GM12878 (cell line): ENCODE data around the gene POLR3A.

Experiments used
- POLR2AphosphoS5 ChIP-seq: IDR thresholded peaks from 2 replicates; pipeline ENCODE4 v1.6.1; 2011; ENCODE audit warnings: mild to moderate bottlenecking, low read length, inconsistent platforms
- RBBP5 ChIP-seq: fragments of 200-600 bp; sonication (generic); conservative IDR thresholded peaks from 2 replicates; pipeline ENCODE4 v1.6.1; 2016
- SMC3 ChIP-seq: IDR thresholded peaks from 2 replicates; pipeline ENCODE4 v1.6.1; 2011; ENCODE audit warnings: low read length, improper control_type of control experiment, borderline replicate concordance
- SRF ChIP-seq, 2 experiments: IDR thresholded peaks; 2 replicates each; pipeline ENCODE4 v1.6.1; 2011; ENCODE audit warnings: low read depth in 2 of 2, low read length in 2 of 2, mild to moderate bottlenecking in 1 of 2, moderate library complexity in 1 of 2
- ZZZ3 ChIP-seq: IDR thresholded peaks from 2 replicates; pipeline ENCODE4 v1.6.1; 2011; ENCODE audit warnings: low read depth; ENCODE audit not compliant: control insufficient read depth, insufficient read length
- TF ChIP-seq, protein P1 (sequence below), 3 experiments: IDR thresholded peaks in 2 of 3; conservative IDR thresholded peaks in 1 of 3; 2 replicates each; pipeline ENCODE4 v1.5.1; 2011; ENCODE audit warnings: low read depth in 3 of 3, low read length in 3 of 3, mild to moderate bottlenecking in 3 of 3, control low read depth in 2 of 3, moderate library complexity in 2 of 3, inconsistent platforms in 1 of 3, mixed read lengths in 1 of 3; ENCODE audit not compliant: control insufficient read depth in 2 of 3, insufficient read depth in 1 of 3; ENCODE audit errors: extremely low read depth in 1 of 3
- TF ChIP-seq, protein P2 (sequence below): fragments of 150-350 bp; IDR thresholded peaks from 2 replicates; pipeline ENCODE4 v1.6.1; 2016; ENCODE audit warnings: low read depth, low read length

DNA sequence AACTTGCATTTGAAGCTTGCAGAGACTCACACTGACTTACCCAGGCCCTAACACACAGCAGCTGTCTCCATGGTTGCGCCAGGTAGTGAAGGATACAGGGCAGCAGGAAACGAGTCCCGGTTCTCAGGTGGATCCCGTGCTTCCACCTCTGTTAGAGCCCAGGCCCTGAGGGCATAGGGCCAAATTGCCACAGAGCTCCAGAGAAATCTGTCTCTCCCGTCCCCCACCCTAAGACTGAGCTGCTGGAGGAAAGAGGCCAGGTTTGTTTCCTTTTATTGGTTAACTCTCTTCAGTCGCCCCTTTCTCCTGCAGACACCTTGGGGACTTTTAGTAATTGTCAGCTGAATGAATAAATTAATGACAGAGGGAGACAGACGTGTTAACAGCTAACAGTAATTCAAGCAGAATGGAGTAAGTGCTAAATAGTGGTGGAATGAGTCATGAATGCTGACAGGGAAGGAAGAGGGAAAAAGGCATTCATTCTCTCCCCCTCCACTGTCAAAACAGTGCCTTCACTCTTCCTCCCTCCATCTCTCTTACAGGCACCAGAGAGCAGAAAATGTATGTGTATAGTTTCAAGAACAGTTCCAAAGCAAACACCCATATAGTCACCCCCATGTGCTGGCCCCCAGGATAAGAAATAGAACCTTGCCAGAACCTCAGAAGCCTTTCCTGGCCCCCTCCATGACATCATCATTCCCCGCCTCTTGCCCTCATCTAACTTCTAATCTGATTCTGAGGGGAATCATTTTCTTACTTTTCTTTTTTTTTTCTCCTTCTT lies 86.0 kb downstream of the POLR3A start:
- no peak for TF ChIP-seq ZZZ3
- no peak for TF ChIP-seq SRF (IDR thresholded peaks at IDR 0.05; ENCODE audit: low read depth in 2 of 2, low read length in 2 of 2)
- TF ChIP-seq, protein P1, sequence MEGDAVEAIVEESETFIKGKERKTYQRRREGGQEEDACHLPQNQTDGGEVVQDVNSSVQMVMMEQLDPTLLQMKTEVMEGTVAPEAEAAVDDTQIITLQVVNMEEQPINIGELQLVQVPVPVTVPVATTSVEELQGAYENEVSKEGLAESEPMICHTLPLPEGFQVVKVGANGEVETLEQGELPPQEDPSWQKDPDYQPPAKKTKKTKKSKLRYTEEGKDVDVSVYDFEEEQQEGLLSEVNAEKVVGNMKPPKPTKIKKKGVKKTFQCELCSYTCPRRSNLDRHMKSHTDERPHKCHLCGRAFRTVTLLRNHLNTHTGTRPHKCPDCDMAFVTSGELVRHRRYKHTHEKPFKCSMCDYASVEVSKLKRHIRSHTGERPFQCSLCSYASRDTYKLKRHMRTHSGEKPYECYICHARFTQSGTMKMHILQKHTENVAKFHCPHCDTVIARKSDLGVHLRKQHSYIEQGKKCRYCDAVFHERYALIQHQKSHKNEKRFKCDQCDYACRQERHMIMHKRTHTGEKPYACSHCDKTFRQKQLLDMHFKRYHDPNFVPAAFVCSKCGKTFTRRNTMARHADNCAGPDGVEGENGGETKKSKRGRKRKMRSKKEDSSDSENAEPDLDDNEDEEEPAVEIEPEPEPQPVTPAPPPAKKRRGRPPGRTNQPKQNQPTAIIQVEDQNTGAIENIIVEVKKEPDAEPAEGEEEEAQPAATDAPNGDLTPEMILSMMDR (IDR thresholded peaks at IDR 0.05 in 2 of 3, conservative IDR thresholded peaks at IDR 0.05 in 1 of 3; ENCODE audit: control insufficient read depth in 2 of 3, extremely low read depth in 1 of 3, insufficient read depth in 1 of 3, low read depth in 3 of 3, low read length in 3 of 3) = no peak
- no peak for TF ChIP-seq RBBP5
- TF ChIP-seq POLR2AphosphoS5 = no peak
- TF ChIP-seq, protein P2, sequence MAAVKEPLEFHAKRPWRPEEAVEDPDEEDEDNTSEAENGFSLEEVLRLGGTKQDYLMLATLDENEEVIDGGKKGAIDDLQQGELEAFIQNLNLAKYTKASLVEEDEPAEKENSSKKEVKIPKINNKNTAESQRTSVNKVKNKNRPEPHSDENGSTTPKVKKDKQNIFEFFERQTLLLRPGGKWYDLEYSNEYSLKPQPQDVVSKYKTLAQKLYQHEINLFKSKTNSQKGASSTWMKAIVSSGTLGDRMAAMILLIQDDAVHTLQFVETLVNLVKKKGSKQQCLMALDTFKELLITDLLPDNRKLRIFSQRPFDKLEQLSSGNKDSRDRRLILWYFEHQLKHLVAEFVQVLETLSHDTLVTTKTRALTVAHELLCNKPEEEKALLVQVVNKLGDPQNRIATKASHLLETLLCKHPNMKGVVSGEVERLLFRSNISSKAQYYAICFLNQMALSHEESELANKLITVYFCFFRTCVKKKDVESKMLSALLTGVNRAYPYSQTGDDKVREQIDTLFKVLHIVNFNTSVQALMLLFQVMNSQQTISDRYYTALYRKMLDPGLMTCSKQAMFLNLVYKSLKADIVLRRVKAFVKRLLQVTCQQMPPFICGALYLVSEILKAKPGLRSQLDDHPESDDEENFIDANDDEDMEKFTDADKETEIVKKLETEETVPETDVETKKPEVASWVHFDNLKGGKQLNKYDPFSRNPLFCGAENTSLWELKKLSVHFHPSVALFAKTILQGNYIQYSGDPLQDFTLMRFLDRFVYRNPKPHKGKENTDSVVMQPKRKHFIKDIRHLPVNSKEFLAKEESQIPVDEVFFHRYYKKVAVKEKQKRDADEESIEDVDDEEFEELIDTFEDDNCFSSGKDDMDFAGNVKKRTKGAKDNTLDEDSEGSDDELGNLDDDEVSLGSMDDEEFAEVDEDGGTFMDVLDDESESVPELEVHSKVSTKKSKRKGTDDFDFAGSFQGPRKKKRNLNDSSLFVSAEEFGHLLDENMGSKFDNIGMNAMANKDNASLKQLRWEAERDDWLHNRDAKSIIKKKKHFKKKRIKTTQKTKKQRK = no peak
- TF ChIP-seq SMC3 = no peak
